ENCODE measurements around the gene CAPN5.
"Not testable (repeated sequence)": the region's sequence is repeated elsewhere in the genome, so short reads cannot be mapped to it uniquely, and the experiment has no call there.

The CAPN5 gene

GRCh38 chr11:77096591-77097019, 29.8 kb downstream of the CAPN5 start:
- no peak for DNase-seq (ENCODE audit: low read depth in 2 of 2, low spot score in 1 of 2)

- not testable (repeated sequence) for DNase-seq (ENCODE audit: low read depth in 2 of 2, low spot score in 1 of 2)
Measured at GRCh38 chr11:77097180-77097579, 30.4 kb downstream of the CAPN5 start.

- no peak for DNase-seq (ENCODE audit: low read depth in 2 of 2, low spot score in 1 of 2)
Measured at GRCh38 chr11:77100166-77101042, 33.6 kb downstream of the CAPN5 start.

- DNase-seq (ENCODE audit: low read depth in 2 of 2, low spot score in 1 of 2) = no peak
Measured at GRCh38 chr11:77101043-77101537, 34.3 kb downstream of the CAPN5 start.

- no peak for DNase-seq (ENCODE audit: low read depth in 2 of 2, low spot score in 1 of 2)
Measured at GRCh38 chr11:77102246-77103210, 35.8 kb downstream of the CAPN5 start, which contains the start of gene OMP. OMP (plus strand) TSS chr11:77102840; CDS start chr11:77102840, 0 bp downstream.

GRCh38 chr11:77103319-77103718, 36.5 kb downstream of the CAPN5 start:
- no peak for DNase-seq (ENCODE audit: low read depth in 2 of 2, low spot score in 1 of 2)

GRCh38 chr11:77104727-77105126, 38.0 kb downstream of the CAPN5 start:
- DNase-seq (ENCODE audit: low read depth in 2 of 2, low spot score in 1 of 2) = no peak

- DNase-seq (ENCODE audit: low read depth in 2 of 2, low spot score in 1 of 2) = no peak
Measured at GRCh38 chr11:77106321-77106720, 39.5 kb downstream of the CAPN5 start.

- no peak for DNase-seq (ENCODE audit: low read depth in 2 of 2, low spot score in 1 of 2)
Measured at GRCh38 chr11:77106759-77107158, 40.0 kb downstream of the CAPN5 start.

- DNase-seq (ENCODE audit: low read depth in 2 of 2, low spot score in 1 of 2) = no peak
Measured at GRCh38 chr11:77107950-77108349, 41.2 kb downstream of the CAPN5 start.

GRCh38 chr11:77108436-77108835, 41.7 kb downstream of the CAPN5 start:
- DNase-seq (ENCODE audit: low read depth in 2 of 2, low spot score in 1 of 2) = no peak

- DNase-seq (ENCODE audit: low read depth in 2 of 2, low spot score in 1 of 2) = no peak
Measured at GRCh38 chr11:77109236-77110019, 42.7 kb downstream of the CAPN5 start.

GRCh38 chr11:77110836-77111235, 44.1 kb downstream of the CAPN5 start:
- DNase-seq (ENCODE audit: low read depth in 2 of 2, low spot score in 1 of 2) = no peak

GRCh38 chr11:77111277-77111676, 44.5 kb downstream of the CAPN5 start:
- DNase-seq (ENCODE audit: low read depth in 2 of 2, low spot score in 1 of 2) = no peak

GRCh38 chr11:77111946-77112345, 45.2 kb downstream of the CAPN5 start:
- no peak for DNase-seq (ENCODE audit: low read depth in 2 of 2, low spot score in 1 of 2)

- no peak for DNase-seq (ENCODE audit: low read depth in 2 of 2, low spot score in 1 of 2)
Measured at GRCh38 chr11:77112641-77113381, 46.0 kb downstream of the CAPN5 start.

GRCh38 chr11:77113382-77114088, 46.8 kb downstream of the CAPN5 start:
- no peak for DNase-seq (ENCODE audit: low read depth in 2 of 2, low spot score in 1 of 2)

- DNase-seq (ENCODE audit: low read depth in 2 of 2, low spot score in 1 of 2) = no peak
Measured at GRCh38 chr11:77114089-77114463, 47.3 kb downstream of the CAPN5 start.

- no peak for DNase-seq (ENCODE audit: low read depth in 2 of 2, low spot score in 1 of 2)
Measured at GRCh38 chr11:77115181-77115611, 48.4 kb downstream of the CAPN5 start.
